Measurements from ENCODE around the gene SLC25A30. TPM values are rescaled to one million over a fixed set of nuclear protein-coding genes. Genes with fewer than 3 reads are reported as not detected.
"Not testable (repeated sequence)": the region's sequence is repeated elsewhere in the genome, so short reads cannot be mapped to it uniquely, and the experiment has no call there.

Gene SLC25A30
- polyA plus RNA-seq, 6 donors from 2014 or later, result 2.5 to 4.0 (median 3.1) TPM; not detected in 1

- not testable (repeated sequence) for H3K9me3 Mint-ChIP-seq; ATAC-seq (ENCODE audit: low read depth in 2 of 2); DNase-seq; H3K27me3 Mint-ChIP-seq; H3K36me3 Mint-ChIP-seq
- Mint-ChIP-seq H3K27ac (peak overlapping the region in 1 of 6 donors; percentile 60), H3K4me3 (peak overlapping the region in 5 of 8 donors; percentile 23 to 85 (median 60)), H3K4me1 (peaks cover 18 to 25% (median 25%) of the 10 kb centered on the region in 3 donors)
These were observed 1.2 kb upstream of the SLC25A30 start for GRCh38 chr13:45419389-45419788.

GRCh38 chr13:45416516-45417128, 1.6 kb downstream of the SLC25A30 start:
- Mint-ChIP-seq H3K4me1 (peaks cover 23 to 32% (median 31%) of the 10 kb centered on the region in 3 donors), H3K9me3 (no peaks in the 10 kb centered on the region), H3K27ac (peak overlapping the region; percentile 98 to 100 (median 98)), H3K27me3 (no peaks in the 10 kb centered on the region), H3K36me3 (peaks cover 0 to under 1% of the 10 kb centered on the region in 2 donors), H3K4me3 (peak overlapping the region; percentile 93 to 99 (median 98))
- DNase-seq (no peak), ATAC-seq (ENCODE audit: low read depth in 2 of 2) (no peak)

GRCh38 chr13:45415112-45415511, 3.1 kb downstream of the SLC25A30 start:
- Mint-ChIP-seq H3K36me3 (peaks cover 0 to 7% of the 10 kb centered on the region in 2 donors), H3K4me1 (peaks cover 29 to 38% (median 37%) of the 10 kb centered on the region in 3 donors), H3K27ac (peak overlapping the region in 1 of 6 donors; percentile 18), H3K4me3 (peak overlapping the region in 1 of 8 donors; percentile 70), H3K27me3 (no peaks in the 10 kb centered on the region), H3K9me3 (no peaks in the 10 kb centered on the region)
- ATAC-seq (ENCODE audit: low read depth in 2 of 2) (no peak), DNase-seq (no peak)

- H3K36me3 Mint-ChIP-seq, result peaks cover 0 to 7% of the 10 kb centered on the region in 2 donors
- peak overlapping the region in 2 of 8 donors; percentile 8 to 51 for H3K4me3 Mint-ChIP-seq
- peaks cover 29 to 38% (median 35%) of the 10 kb centered on the region in 3 donors for H3K4me1 Mint-ChIP-seq
- H3K9me3 Mint-ChIP-seq, result no peaks in the 10 kb centered on the region
- no peaks in the 10 kb centered on the region for H3K27me3 Mint-ChIP-seq
- peak overlapping the region in 3 of 6 donors; percentile 50 to 79 (median 62) for H3K27ac Mint-ChIP-seq
- DNase-seq (no peak), ATAC-seq (ENCODE audit: low read depth in 2 of 2) (no peak)
These were observed 4.3 kb downstream of the SLC25A30 start for GRCh38 chr13:45413826-45414307.

- Mint-ChIP-seq H3K4me3 (no peak overlapping the region), H3K4me1 (peaks cover 29 to 31% (median 29%) of the 10 kb centered on the region in 3 donors), H3K27ac (peak overlapping the region in 1 of 6 donors; percentile 26), H3K9me3 (no peaks in the 10 kb centered on the region), H3K27me3 (no peaks in the 10 kb centered on the region), H3K36me3 (peaks cover 10 to 16% of the 10 kb centered on the region in 2 donors)
- ATAC-seq (ENCODE audit: low read depth in 2 of 2), result no peak
- no peak for DNase-seq
These were observed 5.7 kb downstream of the SLC25A30 start for GRCh38 chr13:45412274-45413049.

GRCh38 chr13:45411631-45412030, 6.5 kb downstream of the SLC25A30 start:
- Mint-ChIP-seq H3K9me3 (no peaks in the 10 kb centered on the region), H3K27me3 (no peaks in the 10 kb centered on the region), H3K27ac (peak overlapping the region in 3 of 6 donors; percentile 3 to 84 (median 39)), H3K36me3 (peaks cover 16 to 20% of the 10 kb centered on the region in 2 donors), H3K4me3 (no peak overlapping the region), H3K4me1 (peaks cover 21 to 23% (median 22%) of the 10 kb centered on the region in 3 donors)
- DNase-seq (no peak), ATAC-seq (ENCODE audit: low read depth in 2 of 2) (no peak)

- DNase-seq (no peak), ATAC-seq (ENCODE audit: low read depth in 2 of 2) (no peak)
- H3K4me1 Mint-ChIP-seq, result peaks cover 19 to 22% (median 21%) of the 10 kb centered on the region in 3 donors
- H3K27me3 Mint-ChIP-seq, result no peaks in the 10 kb centered on the region
- H3K4me3 Mint-ChIP-seq, result no peak overlapping the region
- no peaks in the 10 kb centered on the region for H3K9me3 Mint-ChIP-seq
- H3K27ac Mint-ChIP-seq, result peak overlapping the region in 3 of 6 donors; percentile 3 to 84 (median 39)
- peaks cover 20 to 24% of the 10 kb centered on the region in 2 donors for H3K36me3 Mint-ChIP-seq
These were observed 7.0 kb downstream of the SLC25A30 start for GRCh38 chr13:45411221-45411620.

- no peak for ATAC-seq (ENCODE audit: low read depth in 2 of 2)
- Mint-ChIP-seq H3K27me3 (no peaks in the 10 kb centered on the region), H3K27ac (no peak overlapping the region)
These were observed 7.7 kb downstream of the SLC25A30 start for GRCh38 chr13:45410466-45410865.

GRCh38 chr13:45410001-45410400, 8.2 kb downstream of the SLC25A30 start:
- no peak for DNase-seq
- Mint-ChIP-seq H3K9me3 (no peaks in the 10 kb centered on the region), H3K27ac (no peak overlapping the region), H3K27me3 (no peaks in the 10 kb centered on the region), H3K4me3 (no peak overlapping the region), H3K36me3 (peaks cover 22 to 32% of the 10 kb centered on the region in 2 donors), H3K4me1 (peaks cover 18 to 22% (median 18%) of the 10 kb centered on the region in 3 donors)
- ATAC-seq (ENCODE audit: low read depth in 2 of 2), result no peak

More at GRCh38 chr13:45410466-45410865, 7.7 kb downstream of the SLC25A30 start:
- no peaks in the 10 kb centered on the region for H3K9me3 Mint-ChIP-seq
- peaks cover 22 to 27% of the 10 kb centered on the region in 2 donors for H3K36me3 Mint-ChIP-seq
- no peak overlapping the region for H3K4me3 Mint-ChIP-seq
- DNase-seq, result no peak
- H3K4me1 Mint-ChIP-seq, result peaks cover 19 to 22% (median 21%) of the 10 kb centered on the region in 3 donors

GRCh38 chr13:45406421-45406820, 11.8 kb downstream of the SLC25A30 start:
- no peak for ATAC-seq (ENCODE audit: low read depth in 2 of 2)
- Mint-ChIP-seq H3K9me3 (no peaks in the 10 kb centered on the region), H3K36me3 (peaks cover 29 to 42% of the 10 kb centered on the region in 2 donors), H3K4me1 (peaks cover 4 to 9% (median 5%) of the 10 kb centered on the region in 3 donors), H3K27me3 (no peaks in the 10 kb centered on the region), H3K4me3 (peak overlapping the region in 1 of 8 donors; percentile 47), H3K27ac (peak overlapping the region in 2 of 6 donors; percentile 14 to 60)
- DNase-seq, result no peak

GRCh38 chr13:45403081-45403480, 15.1 kb downstream of the SLC25A30 start:
- Mint-ChIP-seq H3K9me3 (no peaks in the 10 kb centered on the region), H3K36me3 (peaks cover 25 to 43% of the 10 kb centered on the region in 2 donors)

GRCh38 chr13:45402641-45403040, 15.5 kb downstream of the SLC25A30 start:
- peaks cover 21 to 43% of the 10 kb centered on the region in 2 donors for H3K36me3 Mint-ChIP-seq
- H3K9me3 Mint-ChIP-seq, result no peaks in the 10 kb centered on the region
- H3K27ac Mint-ChIP-seq, result no peak overlapping the region
- H3K27me3 Mint-ChIP-seq, result no peaks in the 10 kb centered on the region
- no peak for ATAC-seq (ENCODE audit: low read depth in 2 of 2)
- no peak for DNase-seq
- no peak overlapping the region for H3K4me3 Mint-ChIP-seq
- peaks cover 0 to 1% (median 0%) of the 10 kb centered on the region in 3 donors for H3K4me1 Mint-ChIP-seq

More at GRCh38 chr13:45403081-45403480, 15.1 kb downstream of the SLC25A30 start:
- Mint-ChIP-seq H3K4me3 (no peak overlapping the region), H3K27ac (peak overlapping the region in 1 of 6 donors; percentile 47), H3K27me3 (no peaks in the 10 kb centered on the region), H3K4me1 (peaks cover 0 to 4% (median 0%) of the 10 kb centered on the region in 3 donors)
- ATAC-seq (ENCODE audit: low read depth in 2 of 2), result no peak
- DNase-seq, result no peak

- ATAC-seq (ENCODE audit: low read depth in 2 of 2) (no peak), DNase-seq (no peak)
- Mint-ChIP-seq H3K4me1 (peaks cover 0 to 3% (median 0%) of the 10 kb centered on the region in 3 donors), H3K36me3 (peaks cover 9 to 36% of the 10 kb centered on the region in 2 donors), H3K27me3 (no peaks in the 10 kb centered on the region), H3K27ac (peak overlapping the region in 1 of 6 donors; percentile 37), H3K4me3 (no peak overlapping the region), H3K9me3 (no peaks in the 10 kb centered on the region)
These were observed 16.9 kb downstream of the SLC25A30 start for GRCh38 chr13:45401314-45401713.

All from naive B cell (primary cell).